Mammary epithelial cell (primary cell): ENCODE data around the gene NRDC.

Experiments
- CTCF ChIP-seq, 2 donors: IDR thresholded peaks in 1 of 2; conservative IDR thresholded peaks in 1 of 2; 2 replicates each; pipeline ENCODE4 v1.5.1; 2011 to 2012; ENCODE audit warnings: inconsistent platforms in 2 of 2, low read length in 2 of 2, mild to moderate bottlenecking in 2 of 2, control low read depth in 1 of 2, low read depth in 1 of 2; ENCODE audit not compliant: insufficient read depth in 1 of 2; ENCODE audit errors: extremely low read depth in 1 of 2
- EZH2 ChIP-seq: IDR thresholded peaks from 2 replicates; pipeline ENCODE4 v1.6.1; 2012; ENCODE audit warnings: low read length, inconsistent platforms, borderline replicate concordance

GRCh38 chr1:51871351-51871975 lies 7.1 kb downstream of the NRDC start:
- TF ChIP-seq CTCF (conservative IDR thresholded peaks at IDR 0.05 in 1 of 2, IDR thresholded peaks at IDR 0.05 in 1 of 2; ENCODE audit: extremely low read depth in 1 of 2, insufficient read depth in 1 of 2, low read depth in 1 of 2, low read length in 2 of 2), result no peak
- no peak for TF ChIP-seq EZH2
